Measurements from ENCODE around the gene PTPN3.
A peak's percentile ranks its signal among the peaks of the same experiment; 100 is the strongest.

DNA sequence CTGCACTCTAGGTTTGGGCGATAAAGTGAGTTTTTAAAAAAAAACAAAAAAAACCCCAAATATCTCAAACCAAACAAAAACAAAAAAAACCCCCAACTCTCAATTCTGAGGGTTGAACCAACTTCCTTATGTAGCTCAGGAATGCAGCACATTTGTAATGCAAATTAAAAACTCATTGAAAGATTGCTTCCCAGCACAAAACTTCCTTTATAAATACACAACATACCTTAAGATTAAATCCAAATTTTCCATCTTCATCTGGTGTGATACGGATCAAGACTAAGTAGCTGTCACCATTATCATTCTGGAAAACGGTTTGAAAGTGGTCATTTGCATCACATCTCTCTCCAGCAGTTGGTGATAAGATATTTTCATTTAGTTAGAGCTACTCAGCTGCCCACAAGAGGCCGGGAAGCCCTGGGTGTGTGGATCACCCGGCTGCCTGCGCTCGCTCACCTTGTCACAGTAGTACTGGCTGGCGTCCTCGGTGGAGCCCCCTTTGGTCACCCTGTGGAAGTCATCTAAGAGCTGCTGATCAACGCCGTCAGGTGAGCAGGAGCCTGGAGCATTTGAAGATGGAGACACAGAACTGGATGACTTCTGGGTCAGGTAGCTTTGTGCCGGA lies 88.2 kb downstream of the PTPN3 start:
- peak; percentile 32 to 56 (median 51) for TF ChIP-seq CTCF (IDR thresholded peaks at IDR 0.05 in 2 of 3, conservative IDR thresholded peaks at IDR 0.05 in 1 of 3; ENCODE audit: insufficient read depth in 2 of 3, low read depth in 1 of 3, low read length in 3 of 3)
- TF ChIP-seq FUS (optimal IDR thresholded peaks at IDR 0.05; ENCODE audit: low read depth, low read length) = no peak
- TF ChIP-seq NFIC (IDR thresholded peaks at IDR 0.05) = no peak
- TF ChIP-seq RCOR1 (IDR thresholded peaks at IDR 0.05; ENCODE audit: borderline replicate concordance in 1 of 2, low read depth in 2 of 2, low read length in 2 of 2) = no peak
- TF ChIP-seq ZFP36 (IDR thresholded peaks at IDR 0.05; ENCODE audit: low read depth, low read length, partially characterized antibody) = no peak
- TF ChIP-seq POLR2G (IDR thresholded peaks at IDR 0.05; ENCODE audit: low read depth, low read length) = no peak
- no peak for TF ChIP-seq ZNF449 (CRISPR knock-in tag; IDR thresholded peaks at IDR 0.05)
- TF ChIP-seq, protein P1, sequence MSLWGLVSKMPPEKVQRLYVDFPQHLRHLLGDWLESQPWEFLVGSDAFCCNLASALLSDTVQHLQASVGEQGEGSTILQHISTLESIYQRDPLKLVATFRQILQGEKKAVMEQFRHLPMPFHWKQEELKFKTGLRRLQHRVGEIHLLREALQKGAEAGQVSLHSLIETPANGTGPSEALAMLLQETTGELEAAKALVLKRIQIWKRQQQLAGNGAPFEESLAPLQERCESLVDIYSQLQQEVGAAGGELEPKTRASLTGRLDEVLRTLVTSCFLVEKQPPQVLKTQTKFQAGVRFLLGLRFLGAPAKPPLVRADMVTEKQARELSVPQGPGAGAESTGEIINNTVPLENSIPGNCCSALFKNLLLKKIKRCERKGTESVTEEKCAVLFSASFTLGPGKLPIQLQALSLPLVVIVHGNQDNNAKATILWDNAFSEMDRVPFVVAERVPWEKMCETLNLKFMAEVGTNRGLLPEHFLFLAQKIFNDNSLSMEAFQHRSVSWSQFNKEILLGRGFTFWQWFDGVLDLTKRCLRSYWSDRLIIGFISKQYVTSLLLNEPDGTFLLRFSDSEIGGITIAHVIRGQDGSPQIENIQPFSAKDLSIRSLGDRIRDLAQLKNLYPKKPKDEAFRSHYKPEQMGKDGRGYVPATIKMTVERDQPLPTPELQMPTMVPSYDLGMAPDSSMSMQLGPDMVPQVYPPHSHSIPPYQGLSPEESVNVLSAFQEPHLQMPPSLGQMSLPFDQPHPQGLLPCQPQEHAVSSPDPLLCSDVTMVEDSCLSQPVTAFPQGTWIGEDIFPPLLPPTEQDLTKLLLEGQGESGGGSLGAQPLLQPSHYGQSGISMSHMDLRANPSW (CRISPR knock-in tag; IDR thresholded peaks at IDR 0.05) = no peak
- TF ChIP-seq ATF1 (CRISPR knock-in tag; IDR thresholded peaks at IDR 0.05) = no peak
- no peak for TF ChIP-seq ATF1 (tag; IDR thresholded peaks at IDR 0.05)
